ENCODE results near the gene ATL2. TPM values are rescaled to one million over a fixed set of nuclear protein-coding genes. Genes with fewer than 3 reads are reported as not detected.

Gene ATL2
- total RNA-seq, 2 experiments from 2014 or later = 52.8 to 54.5 TPM

DNA sequence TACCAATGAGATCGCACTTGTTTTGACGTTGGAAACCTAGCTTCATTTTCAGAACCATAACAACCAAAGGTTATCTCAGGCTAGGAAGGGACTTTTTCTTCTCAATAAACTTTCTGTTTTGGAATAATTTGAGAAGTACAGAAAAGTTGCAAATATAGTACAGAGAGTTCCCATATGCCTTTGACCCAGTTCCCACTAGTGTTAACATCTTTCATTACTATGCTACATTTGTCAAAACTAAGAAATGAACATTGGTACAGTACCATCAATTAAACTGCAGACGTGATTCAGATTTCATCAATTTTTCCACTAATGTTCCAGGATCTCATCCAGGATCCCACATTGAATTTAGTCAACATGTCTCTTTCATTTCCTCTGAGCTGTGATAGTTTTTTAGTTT, 111.6 kb downstream of the ATL2 start:
- POLR2A ChIA-PET = interaction anchor here (1.4 kb wide), 1 partner anchor 111 kb away, joined by 3 read pairs; no protein-coding TSS in a partner anchor
- Mint-ChIP-seq H3K9me3 (peaks cover 5% of the 10 kb centered on the region), H3K4me1 (ENCODE audit: low read depth) (peaks cover 21% of the 10 kb centered on the region), H3K27me3 (peaks cover 7% of the 10 kb centered on the region), H3K4me3 (no peak overlapping the region), H3K27ac (no peak overlapping the region), H3K36me3 (ENCODE audit: low read depth) (no peaks in the 10 kb centered on the region)
- DNase-seq (no peak), ATAC-seq (no peak)
- TF ChIP-seq, protein P1, sequence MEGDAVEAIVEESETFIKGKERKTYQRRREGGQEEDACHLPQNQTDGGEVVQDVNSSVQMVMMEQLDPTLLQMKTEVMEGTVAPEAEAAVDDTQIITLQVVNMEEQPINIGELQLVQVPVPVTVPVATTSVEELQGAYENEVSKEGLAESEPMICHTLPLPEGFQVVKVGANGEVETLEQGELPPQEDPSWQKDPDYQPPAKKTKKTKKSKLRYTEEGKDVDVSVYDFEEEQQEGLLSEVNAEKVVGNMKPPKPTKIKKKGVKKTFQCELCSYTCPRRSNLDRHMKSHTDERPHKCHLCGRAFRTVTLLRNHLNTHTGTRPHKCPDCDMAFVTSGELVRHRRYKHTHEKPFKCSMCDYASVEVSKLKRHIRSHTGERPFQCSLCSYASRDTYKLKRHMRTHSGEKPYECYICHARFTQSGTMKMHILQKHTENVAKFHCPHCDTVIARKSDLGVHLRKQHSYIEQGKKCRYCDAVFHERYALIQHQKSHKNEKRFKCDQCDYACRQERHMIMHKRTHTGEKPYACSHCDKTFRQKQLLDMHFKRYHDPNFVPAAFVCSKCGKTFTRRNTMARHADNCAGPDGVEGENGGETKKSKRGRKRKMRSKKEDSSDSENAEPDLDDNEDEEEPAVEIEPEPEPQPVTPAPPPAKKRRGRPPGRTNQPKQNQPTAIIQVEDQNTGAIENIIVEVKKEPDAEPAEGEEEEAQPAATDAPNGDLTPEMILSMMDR (IDR thresholded peaks at IDR 0.05) = no peak
- intact Hi-C loops (cut with micrococcal nuclease) = no loop called here
- CTCF ChIA-PET = interaction anchor here (1.4 to 3.5 kb wide), 3 partner anchors 9 to 244 kb away, joined by 3 to 15 read pairs (median 4); no protein-coding TSS in a partner anchor

DNA sequence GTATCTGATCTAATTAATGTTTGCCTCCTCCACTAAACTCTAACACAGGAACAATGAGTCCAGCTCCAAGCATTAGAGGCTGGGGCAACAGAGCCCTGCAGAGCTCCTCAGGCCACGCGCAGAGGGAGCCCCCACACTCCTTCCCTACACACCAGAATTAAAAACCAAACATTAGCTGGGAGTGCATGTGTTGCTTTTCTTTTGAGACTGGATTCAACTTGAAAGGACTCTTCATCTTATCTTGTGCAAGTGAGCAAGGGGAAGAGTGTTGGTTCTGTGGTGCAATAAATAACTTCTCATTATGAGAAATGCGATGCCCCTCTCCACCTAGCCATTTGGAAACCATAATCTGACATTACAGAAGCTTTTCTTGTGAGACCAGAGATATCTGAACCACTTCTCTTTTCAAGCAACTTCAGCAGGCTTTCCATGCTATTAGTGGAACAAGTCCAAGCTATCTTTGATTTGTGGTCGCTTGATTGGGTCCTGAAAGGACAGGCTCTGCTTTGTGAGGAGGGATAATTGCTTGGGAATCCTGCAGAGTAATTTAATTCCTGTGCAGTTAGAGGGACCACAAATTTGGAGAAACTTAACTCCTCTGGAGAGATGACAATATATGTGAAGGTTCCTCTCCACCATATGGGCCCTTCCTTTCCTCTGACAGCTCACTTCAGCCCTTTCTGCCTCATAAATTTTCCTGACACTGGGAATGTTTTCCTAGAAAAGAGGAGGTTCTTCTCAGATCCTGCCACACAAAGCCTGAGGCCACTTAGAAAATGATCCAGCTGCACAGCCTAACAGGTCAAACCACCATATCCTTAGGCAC, 112.5 kb downstream of the ATL2 start:
- Mint-ChIP-seq H3K4me3 (no peak overlapping the region), H3K27me3 (peaks cover 9% of the 10 kb centered on the region), H3K36me3 (ENCODE audit: low read depth) (no peaks in the 10 kb centered on the region), H3K4me1 (ENCODE audit: low read depth) (peaks cover 23% of the 10 kb centered on the region), H3K27ac (no peak overlapping the region), H3K9me3 (peaks cover 5% of the 10 kb centered on the region)
- DNase-seq (no peak), ATAC-seq (no peak)
- TF ChIP-seq, protein P1 (IDR thresholded peaks at IDR 0.05) = no peak
- intact Hi-C loops (cut with micrococcal nuclease) = no loop called here
- POLR2A ChIA-PET = no interaction called here
- CTCF ChIA-PET = interaction anchor here (0.9 to 3.5 kb wide), 5 partner anchors 10 to 325 kb away, joined by 3 to 15 read pairs (median 4); no protein-coding TSS in a partner anchor

DNA sequence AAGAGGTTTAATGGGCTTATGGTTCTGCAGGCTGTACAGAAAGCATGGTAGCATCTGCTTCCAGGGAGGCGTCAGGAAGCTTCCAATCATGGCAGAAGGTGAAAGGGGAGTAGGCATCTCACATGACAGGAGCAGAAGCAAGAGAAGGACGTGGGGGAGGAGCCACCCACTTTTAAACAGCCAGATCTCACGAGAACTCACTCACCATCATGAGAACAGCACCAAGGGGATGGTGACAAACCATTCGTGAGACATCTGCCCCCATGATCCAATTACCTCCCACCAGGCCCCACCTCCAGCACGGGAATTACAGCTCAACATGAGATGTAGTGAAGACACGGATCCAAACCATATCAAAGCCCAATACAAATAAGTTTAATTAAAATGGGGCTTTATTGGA, 113.8 kb downstream of the ATL2 start:
- Mint-ChIP-seq H3K4me1 (ENCODE audit: low read depth) (peaks cover 23% of the 10 kb centered on the region), H3K27me3 (peaks cover 13% of the 10 kb centered on the region), H3K9me3 (peaks cover 5% of the 10 kb centered on the region), H3K4me3 (no peak overlapping the region), H3K36me3 (ENCODE audit: low read depth) (no peaks in the 10 kb centered on the region), H3K27ac (no peak overlapping the region)
- ATAC-seq (no peak), DNase-seq (no peak)
- intact Hi-C loops (cut with micrococcal nuclease) = no loop called here
- POLR2A ChIA-PET = interaction anchor here (0.6 to 0.8 kb wide), 2 partner anchors 45 to 91 kb away, joined by 3 read pairs; no protein-coding TSS in a partner anchor
- TF ChIP-seq, protein P1 (IDR thresholded peaks at IDR 0.05) = no peak
- CTCF ChIA-PET = interaction anchor here (0.9 to 3.5 kb wide), 3 partner anchors 11 to 326 kb away, joined by 4 to 15 read pairs (median 10); no protein-coding TSS in a partner anchor

DNA sequence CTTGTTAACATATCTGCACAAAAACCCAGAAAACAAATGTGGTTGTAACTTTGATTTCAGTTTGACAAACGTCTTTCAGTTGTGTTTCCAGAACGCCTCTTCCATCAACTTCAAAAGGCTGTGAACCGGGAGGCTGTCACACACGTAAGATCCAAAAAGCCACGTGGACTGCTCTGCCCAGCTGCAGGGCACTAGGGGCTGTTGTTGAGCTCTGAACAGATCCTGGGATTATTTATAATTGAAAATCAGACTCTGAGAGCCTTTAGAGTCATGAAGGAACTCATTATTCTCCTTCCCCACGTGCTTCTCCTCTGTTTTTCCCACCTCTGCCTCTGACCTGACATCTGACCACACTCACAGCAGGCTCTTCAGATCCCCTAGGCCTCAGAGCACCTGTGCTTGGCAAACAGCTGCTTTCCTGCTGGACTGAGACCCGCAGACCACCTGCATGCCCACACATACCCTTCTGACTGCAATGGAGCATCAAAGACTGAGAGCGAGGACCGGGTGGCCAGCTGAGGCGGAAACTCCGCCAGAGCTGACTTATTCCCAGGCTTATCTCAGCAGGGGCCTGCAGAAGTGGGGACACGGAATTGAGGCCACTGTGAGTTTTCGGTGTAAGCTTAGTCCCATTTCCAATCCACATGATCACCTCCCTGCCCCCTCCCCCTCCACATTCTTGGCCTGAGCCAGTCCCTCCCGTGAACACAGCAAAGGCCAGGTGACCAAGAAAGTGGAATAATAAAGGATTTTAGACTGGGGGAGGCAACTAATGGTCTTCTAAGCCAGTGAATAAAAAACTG, 114.8 kb downstream of the ATL2 start:
- TF ChIP-seq, protein P1 (IDR thresholded peaks at IDR 0.05) = no peak
- peaks cover 23% of the 10 kb centered on the region for H3K4me1 Mint-ChIP-seq (ENCODE audit: low read depth)
- ATAC-seq (peak; percentile 53), DNase-seq (peak; percentile 19)
- no peak overlapping the region for H3K27ac Mint-ChIP-seq
- H3K9me3 Mint-ChIP-seq = peaks cover 5% of the 10 kb centered on the region
- POLR2A ChIA-PET = interaction anchor here (0.6 kb wide), 1 partner anchor 44 kb away, joined by 3 read pairs; no protein-coding TSS in a partner anchor
- H3K36me3 Mint-ChIP-seq (ENCODE audit: low read depth) = no peaks in the 10 kb centered on the region
- H3K4me3 Mint-ChIP-seq = no peak overlapping the region
- peaks cover 17% of the 10 kb centered on the region for H3K27me3 Mint-ChIP-seq
- CTCF ChIA-PET = interaction anchor here (3.3 kb wide), 1 partner anchor 246 kb away, joined by 10 read pairs; no protein-coding TSS in a partner anchor
- intact Hi-C loops (cut with micrococcal nuclease) = no loop called here
